ENCODE data around the gene USP8. TPM values are rescaled to one million over a fixed set of nuclear protein-coding genes. Genes with fewer than 3 reads are reported as not detected.

USP8 gene
- total RNA-seq, 2 donors from 2014 or later: 37.1 to 89.8 TPM

- Histone ChIP-seq H3K27me3 (replicated peaks; ENCODE audit: insufficient read depth) (no peaks in the 10 kb centered on the region), H3K27ac (no peak overlapping the region), H3K4me3 (no peak overlapping the region), H3K9me3 (no peaks in the 10 kb centered on the region), H3K4me1 (ENCODE audit: control insufficient read depth in 1 of 2, low read depth in 2 of 2) (no peaks in the 10 kb centered on the region), H3K36me3 (no peaks in the 10 kb centered on the region)
- TF ChIP-seq CTCF (IDR thresholded peaks at IDR 0.05): no peak
- ATAC-seq (ENCODE audit: insufficient number of reproducible peaks, low FRiP score, low read depth) (no peak), DNase-seq (ENCODE audit: low spot score) (no peak)
These were observed 88.8 kb downstream of the USP8 start for GRCh38 chr15:50513001-50513400.

- Histone ChIP-seq H3K4me3 (no peak overlapping the region), H3K27ac (no peak overlapping the region), H3K27me3 (replicated peaks; ENCODE audit: insufficient read depth) (no peaks in the 10 kb centered on the region), H3K36me3 (no peaks in the 10 kb centered on the region), H3K9me3 (no peaks in the 10 kb centered on the region), H3K4me1 (ENCODE audit: control insufficient read depth in 1 of 2, low read depth in 2 of 2) (no peaks in the 10 kb centered on the region)
- no peak for ATAC-seq (ENCODE audit: insufficient number of reproducible peaks, low FRiP score, low read depth)
- no peak for DNase-seq (ENCODE audit: low spot score)
- TF ChIP-seq CTCF (IDR thresholded peaks at IDR 0.05): no peak
These were observed 95.7 kb downstream of the USP8 start for GRCh38 chr15:50519740-50520425.

- no peaks in the 10 kb centered on the region for H3K4me1 ChIP-seq (ENCODE audit: control insufficient read depth in 1 of 2, low read depth in 2 of 2)
- H3K36me3 ChIP-seq: no peaks in the 10 kb centered on the region
- no peak for TF ChIP-seq CTCF (IDR thresholded peaks at IDR 0.05)
- no peak for ATAC-seq (ENCODE audit: insufficient number of reproducible peaks, low FRiP score, low read depth)
- no peak overlapping the region for H3K27ac ChIP-seq
- no peaks in the 10 kb centered on the region for H3K9me3 ChIP-seq
- H3K4me3 ChIP-seq: no peak overlapping the region
- H3K27me3 ChIP-seq (replicated peaks; ENCODE audit: insufficient read depth): no peaks in the 10 kb centered on the region
- DNase-seq (ENCODE audit: low spot score): no peak
These were observed 99.6 kb downstream of the USP8 start for GRCh38 chr15:50523851-50524251.

GRCh38 chr15:50531163-50531562 lies 107.0 kb downstream of the USP8 start:
- H3K4me1 ChIP-seq (ENCODE audit: control insufficient read depth in 1 of 2, low read depth in 2 of 2): no peaks in the 10 kb centered on the region
- H3K27ac ChIP-seq: no peak overlapping the region
- no peak for DNase-seq (ENCODE audit: low spot score)
- H3K9me3 ChIP-seq: no peaks in the 10 kb centered on the region
- no peak overlapping the region for H3K4me3 ChIP-seq
- ATAC-seq (ENCODE audit: insufficient number of reproducible peaks, low FRiP score, low read depth): no peak
- no peak for TF ChIP-seq CTCF (IDR thresholded peaks at IDR 0.05)
- H3K36me3 ChIP-seq: no peaks in the 10 kb centered on the region
- H3K27me3 ChIP-seq (replicated peaks; ENCODE audit: insufficient read depth): no peaks in the 10 kb centered on the region

- Histone ChIP-seq H3K4me1 (ENCODE audit: control insufficient read depth in 1 of 2, low read depth in 2 of 2) (no peaks in the 10 kb centered on the region), H3K36me3 (no peaks in the 10 kb centered on the region), H3K27me3 (replicated peaks; ENCODE audit: insufficient read depth) (no peaks in the 10 kb centered on the region), H3K27ac (no peak overlapping the region), H3K4me3 (no peak overlapping the region), H3K9me3 (no peaks in the 10 kb centered on the region)
- no peak for DNase-seq (ENCODE audit: low spot score)
- no peak for TF ChIP-seq CTCF (IDR thresholded peaks at IDR 0.05)
- ATAC-seq (ENCODE audit: insufficient number of reproducible peaks, low FRiP score, low read depth): no peak
These were observed 107.6 kb downstream of the USP8 start for GRCh38 chr15:50531766-50532165.

Measured in thoracic aorta (tissue), 2 donors.